Loucy (cell line): ENCODE measurements around the gene GNA12.

Experiments used
- H2AFZ ChIP-seq: fragments of 200-600 bp; sonication (generic); 2 replicates; pipeline ENCODE4 v1.6.0; 2016; ENCODE audit warnings: antibody characterized with exemption, mild to moderate bottlenecking, low read length, moderate library complexity
- H3F3A ChIP-seq: fragments of 200-600 bp; 2 replicates; pipeline ENCODE4 v1.6.0; 2016; ENCODE audit warnings: antibody characterized with exemption, low read depth, mild to moderate bottlenecking
- H3K27me3 ChIP-seq: fragments of 200-600 bp; sonication (generic); 2 replicates; pipeline ENCODE4 v1.6.1; 2014; ENCODE audit warnings: low read length, mild to moderate bottlenecking; ENCODE audit not compliant: insufficient read depth, poor library complexity, severe bottlenecking
- H3K36me3 ChIP-seq: fragments of 200-600 bp; sonication (generic); 2 replicates; pipeline ENCODE4 v1.6.1; 2016; ENCODE audit warnings: low read length; ENCODE audit not compliant: insufficient read depth
- H3K4me1 ChIP-seq: fragments of 200-600 bp; sonication (generic); 2 replicates; pipeline ENCODE4 v1.5.1; 2014; ENCODE audit warnings: low read length, mild to moderate bottlenecking; ENCODE audit not compliant: insufficient read depth, poor library complexity, severe bottlenecking
- H3K4me2 ChIP-seq: fragments of 200-600 bp; sonication (generic); 2 replicates; pipeline ENCODE4 v1.6.0; 2014; ENCODE audit warnings: antibody characterized with exemption, low read length, low read depth, mild to moderate bottlenecking; ENCODE audit not compliant: poor library complexity, severe bottlenecking
- H3K4me3 ChIP-seq: fragments of 200-600 bp; sonication (generic); 2 replicates; pipeline ENCODE4 v1.5.1; 2014; ENCODE audit warnings: low read length, mild to moderate bottlenecking, mixed read lengths; ENCODE audit not compliant: poor library complexity, severe bottlenecking
- H3K79me2 ChIP-seq: fragments of 200-600 bp; sonication (generic); 2 replicates; pipeline ENCODE4 v1.6.1; 2014; ENCODE audit warnings: low read length; ENCODE audit not compliant: insufficient read depth
- H3K9ac ChIP-seq: fragments of 200-600 bp; sonication (generic); 2 replicates; pipeline ENCODE4 v1.6.0; 2014; ENCODE audit warnings: mild to moderate bottlenecking, low read depth, low read length, moderate library complexity; ENCODE audit not compliant: poor library complexity, severe bottlenecking
- H3K9me2 ChIP-seq: fragments of 200-600 bp; sonication (generic); replicated peaks from 2 replicates; pipeline ENCODE4 v1.6.1; 2016; ENCODE audit warnings: low read depth, low read length, mixed read lengths
- H3K9me3 ChIP-seq: fragments of 200-600 bp; sonication (generic); 2 replicates; pipeline ENCODE4 v1.6.1; 2014; ENCODE audit warnings: mild to moderate bottlenecking, antibody characterized with exemption, low read length, low read depth; ENCODE audit not compliant: insufficient read depth
- H4K20me1 ChIP-seq: fragments of 200-600 bp; sonication (generic); 2 replicates; pipeline ENCODE4 v1.6.0; 2014; ENCODE audit warnings: antibody characterized with exemption, low read length, mild to moderate bottlenecking; ENCODE audit not compliant: insufficient read depth, poor library complexity, severe bottlenecking
- EZH2phosphoT487 ChIP-seq: fragments of 200-600 bp; IDR thresholded peaks from 2 replicates; pipeline ENCODE4 v1.6.1; 2018; ENCODE audit warnings: antibody characterized with exemption, mild to moderate bottlenecking, moderate library complexity, borderline replicate concordance
- TF ChIP-seq, protein P1 (sequence below): fragments of 200-600 bp; sonication (generic); conservative IDR thresholded peaks from 2 replicates; pipeline ENCODE4 v1.5.1; 2014; ENCODE audit warnings: mild to moderate bottlenecking, antibody characterized with exemption, low read length

The GNA12 gene

DNA sequence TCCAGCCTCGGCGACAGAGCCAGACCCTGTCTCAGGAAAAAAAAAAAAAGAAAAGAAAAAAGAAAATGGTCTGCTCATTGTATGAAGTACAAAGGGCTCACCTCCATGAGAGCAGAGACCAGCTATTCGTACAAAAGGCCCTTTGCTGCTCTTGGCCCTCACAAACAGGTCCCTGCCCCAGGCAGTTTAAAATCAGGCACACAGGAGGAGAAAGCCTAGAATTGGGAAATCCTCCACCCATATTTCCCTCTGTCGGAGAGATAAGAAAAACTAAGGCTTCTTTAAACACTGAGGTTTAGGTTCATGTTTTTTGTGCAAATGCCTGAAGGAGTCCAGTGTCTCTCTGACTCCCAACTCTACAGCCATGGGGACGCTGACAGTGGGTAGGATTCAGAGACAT is 15.1 kb downstream of the GNA12 start:
- Histone ChIP-seq H4K20me1 (peaks cover 34% of the 10 kb centered on the region), H3K4me2 (no peak overlapping the region), H3K9me3 (no peaks in the 10 kb centered on the region), H3K27me3 (no peaks in the 10 kb centered on the region), H2AFZ (no peak overlapping the region), H3K4me3 (no peak overlapping the region), H3F3A (no peaks in the 10 kb centered on the region), H3K9me2 (no peaks in the 10 kb centered on the region), H3K4me1 (peaks cover 24% of the 10 kb centered on the region), H3K79me2 (peaks cover 98% of the 10 kb centered on the region), H3K9ac (no peak overlapping the region), H3K36me3 (peaks cover 22% of the 10 kb centered on the region; the same call in 1 of the 2 replicates)
- TF ChIP-seq, protein P1, sequence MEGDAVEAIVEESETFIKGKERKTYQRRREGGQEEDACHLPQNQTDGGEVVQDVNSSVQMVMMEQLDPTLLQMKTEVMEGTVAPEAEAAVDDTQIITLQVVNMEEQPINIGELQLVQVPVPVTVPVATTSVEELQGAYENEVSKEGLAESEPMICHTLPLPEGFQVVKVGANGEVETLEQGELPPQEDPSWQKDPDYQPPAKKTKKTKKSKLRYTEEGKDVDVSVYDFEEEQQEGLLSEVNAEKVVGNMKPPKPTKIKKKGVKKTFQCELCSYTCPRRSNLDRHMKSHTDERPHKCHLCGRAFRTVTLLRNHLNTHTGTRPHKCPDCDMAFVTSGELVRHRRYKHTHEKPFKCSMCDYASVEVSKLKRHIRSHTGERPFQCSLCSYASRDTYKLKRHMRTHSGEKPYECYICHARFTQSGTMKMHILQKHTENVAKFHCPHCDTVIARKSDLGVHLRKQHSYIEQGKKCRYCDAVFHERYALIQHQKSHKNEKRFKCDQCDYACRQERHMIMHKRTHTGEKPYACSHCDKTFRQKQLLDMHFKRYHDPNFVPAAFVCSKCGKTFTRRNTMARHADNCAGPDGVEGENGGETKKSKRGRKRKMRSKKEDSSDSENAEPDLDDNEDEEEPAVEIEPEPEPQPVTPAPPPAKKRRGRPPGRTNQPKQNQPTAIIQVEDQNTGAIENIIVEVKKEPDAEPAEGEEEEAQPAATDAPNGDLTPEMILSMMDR: no peak
- no peak for TF ChIP-seq EZH2phosphoT487

DNA sequence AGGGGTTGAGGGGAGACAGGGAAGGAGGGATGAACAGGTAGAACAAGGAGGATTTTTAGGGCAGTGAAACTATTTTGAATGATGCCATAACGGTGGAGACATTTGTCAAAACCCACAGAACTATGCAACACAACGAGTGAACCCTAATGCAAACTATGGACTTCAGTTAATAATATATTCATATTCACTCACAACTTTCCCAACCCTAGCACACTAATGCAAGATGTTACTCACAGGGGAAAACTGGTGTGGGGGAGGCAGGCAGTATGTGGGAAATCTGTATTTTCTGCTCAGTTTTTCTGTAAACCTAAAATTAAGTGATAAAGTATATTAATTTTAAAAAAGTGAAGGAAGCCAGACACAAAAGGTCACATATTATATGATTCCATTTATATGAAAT is 17.3 kb downstream of the GNA12 start:
- no peak overlapping the region for H3K4me3 ChIP-seq
- H2AFZ ChIP-seq: no peak overlapping the region
- H3K9ac ChIP-seq: no peak overlapping the region
- H3K27me3 ChIP-seq: no peaks in the 10 kb centered on the region
- no peaks in the 10 kb centered on the region for H3K9me2 ChIP-seq
- H3K4me2 ChIP-seq: no peak overlapping the region
- H3K36me3 ChIP-seq: peaks cover 19% of the 10 kb centered on the region; the same call in 1 of the 2 replicates
- peaks cover 98% of the 10 kb centered on the region for H3K79me2 ChIP-seq
- TF ChIP-seq, protein P1: no peak
- TF ChIP-seq EZH2phosphoT487: no peak
- no peaks in the 10 kb centered on the region for H3F3A ChIP-seq
- H3K9me3 ChIP-seq: no peaks in the 10 kb centered on the region
- H4K20me1 ChIP-seq: peaks cover 48% of the 10 kb centered on the region
- peaks cover 18% of the 10 kb centered on the region for H3K4me1 ChIP-seq

DNA sequence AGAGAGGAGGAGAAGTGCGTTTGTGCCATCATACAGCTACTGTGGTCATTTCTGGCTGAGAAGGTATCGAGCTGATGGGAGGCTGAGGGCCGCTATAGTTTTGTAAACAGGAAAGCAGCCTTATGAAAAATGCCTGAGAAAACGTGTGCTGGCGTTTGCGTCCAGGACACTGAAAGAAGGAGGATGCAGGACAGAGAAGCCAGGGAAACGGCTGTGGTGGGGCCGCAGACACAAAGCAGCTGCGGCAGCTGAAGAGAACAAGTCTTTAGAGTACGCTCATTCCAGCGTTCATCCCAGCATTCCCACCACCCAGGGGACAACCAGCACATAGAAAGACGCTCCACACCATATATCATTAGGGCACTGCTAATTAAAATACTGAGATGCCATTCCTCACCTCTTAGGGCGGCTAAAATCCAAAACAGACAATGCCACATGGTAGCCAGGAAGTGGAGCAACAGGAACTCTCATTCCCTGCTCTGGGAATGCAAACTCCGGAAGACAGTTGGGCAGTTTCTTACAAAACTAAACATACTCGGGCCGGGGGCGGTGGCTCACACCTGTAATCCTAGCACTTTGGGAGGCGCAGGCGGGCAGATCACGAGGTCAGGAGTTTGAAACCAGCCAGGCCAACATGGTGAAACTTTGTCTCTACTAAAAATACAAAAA is 18.4 kb downstream of the GNA12 start:
- Histone ChIP-seq H4K20me1 (peaks cover 48% of the 10 kb centered on the region), H3K36me3 (peaks cover 18% of the 10 kb centered on the region; the same call in 1 of the 2 replicates), H3F3A (no peaks in the 10 kb centered on the region), H3K9ac (no peak overlapping the region), H3K79me2 (peaks cover 100% of the 10 kb centered on the region), H3K4me3 (no peak overlapping the region), H3K4me1 (peaks cover 18% of the 10 kb centered on the region), H3K9me3 (no peaks in the 10 kb centered on the region), H3K27me3 (no peaks in the 10 kb centered on the region), H2AFZ (no peak overlapping the region), H3K9me2 (no peaks in the 10 kb centered on the region), H3K4me2 (no peak overlapping the region)
- TF ChIP-seq, protein P1: no peak
- TF ChIP-seq EZH2phosphoT487: no peak
